ENCODE results near the gene TNFRSF19. TPM values are rescaled to one million over a fixed set of nuclear protein-coding genes. Genes with fewer than 3 reads are reported as not detected.
"Not testable (repeated sequence)": the region's sequence is repeated elsewhere in the genome, so short reads cannot be mapped to it uniquely, and the experiment has no call there.

Gene TNFRSF19
- total RNA-seq, 1 donor from 2014 or later, result 22.5 TPM

GRCh38 chr13:23654111-23655110, 84.2 kb downstream of the TNFRSF19 start:
- DNase-seq (ENCODE audit: low read depth), result peak; percentile 27

GRCh38 chr13:23655321-23655720, 85.1 kb downstream of the TNFRSF19 start:
- DNase-seq (ENCODE audit: low read depth), result peak; percentile 30

GRCh38 chr13:23656637-23657371, 86.6 kb downstream of the TNFRSF19 start:
- DNase-seq (ENCODE audit: low read depth), result no peak

GRCh38 chr13:23658929-23659541, 88.8 kb downstream of the TNFRSF19 start:
- no peak for DNase-seq (ENCODE audit: low read depth)

GRCh38 chr13:23660249-23660648, 90.0 kb downstream of the TNFRSF19 start:
- no peak for DNase-seq (ENCODE audit: low read depth)

GRCh38 chr13:23666582-23666981, 96.4 kb downstream of the TNFRSF19 start:
- no peak for DNase-seq (ENCODE audit: low read depth)

GRCh38 chr13:23667750-23668149, 97.5 kb downstream of the TNFRSF19 start:
- DNase-seq (ENCODE audit: low read depth), result no peak

- DNase-seq (ENCODE audit: low read depth), result no peak
Observed at GRCh38 chr13:23668562-23668961, 98.3 kb downstream of the TNFRSF19 start.

- no peak for DNase-seq (ENCODE audit: low read depth)
Observed at GRCh38 chr13:23670793-23671192, 100.6 kb downstream of the TNFRSF19 start.

GRCh38 chr13:23671377-23671776, 101.2 kb downstream of the TNFRSF19 start:
- no peak for DNase-seq (ENCODE audit: low read depth)

- no peak for DNase-seq (ENCODE audit: low read depth)
Observed at GRCh38 chr13:23671897-23672296, 101.7 kb downstream of the TNFRSF19 start.

- DNase-seq (ENCODE audit: low read depth), result no peak
Observed at GRCh38 chr13:23672616-23673015, 102.4 kb downstream of the TNFRSF19 start.

- DNase-seq (ENCODE audit: low read depth), result peak; percentile 69
Observed at GRCh38 chr13:23673354-23673753, 103.1 kb downstream of the TNFRSF19 start.

GRCh38 chr13:23673867-23674605, 103.8 kb downstream of the TNFRSF19 start:
- no peak for DNase-seq (ENCODE audit: low read depth)

GRCh38 chr13:23674795-23675640, 104.8 kb downstream of the TNFRSF19 start:
- peak; percentile 18 for DNase-seq (ENCODE audit: low read depth)

GRCh38 chr13:23677679-23678288, 107.6 kb downstream of the TNFRSF19 start:
- not testable (repeated sequence) for DNase-seq (ENCODE audit: low read depth)

GRCh38 chr13:23678795-23679194, 108.6 kb downstream of the TNFRSF19 start:
- peak; percentile 92 for DNase-seq (ENCODE audit: low read depth)

- peak; percentile 98 for DNase-seq (ENCODE audit: low read depth)
Observed at GRCh38 chr13:23679220-23679619, 109.0 kb downstream of the TNFRSF19 start.

- DNase-seq (ENCODE audit: low read depth), result peak; percentile 94
Observed at GRCh38 chr13:23680845-23681669, 110.8 kb downstream of the TNFRSF19 start.

Measured in renal cortical epithelial cell (primary cell).